T-helper 2 cell treated with Interferon-gamma antibody and Interleukin-4, amounts not matched to agents 100 ng/mL and 5 ng/mL, for 36 hours (primary cell): ENCODE results near the gene SPATA13. TPM values are rescaled to one million over a fixed set of nuclear protein-coding genes. Genes with fewer than 3 reads are reported as not detected.
"Not testable (repeated sequence)": the region's sequence is repeated elsewhere in the genome, so short reads cannot be mapped to it uniquely, and the experiment has no call there.

Experiments
- intact Hi-C: fragments of 100-400 bp; cut with micrococcal nuclease; formaldehyde crosslinking; loops from one replicate; pipeline ENCODE4 v1.15.1; 2023
- total RNA-seq: library from RNA; stranded (reverse); gene quantifications from 2 replicates; pipeline ENCODE4 v1.2.3, GENCODE V29; 2022

SPATA13 gene
- total RNA-seq, 1 donor from 2014 or later: 48.8 TPM

DNA sequence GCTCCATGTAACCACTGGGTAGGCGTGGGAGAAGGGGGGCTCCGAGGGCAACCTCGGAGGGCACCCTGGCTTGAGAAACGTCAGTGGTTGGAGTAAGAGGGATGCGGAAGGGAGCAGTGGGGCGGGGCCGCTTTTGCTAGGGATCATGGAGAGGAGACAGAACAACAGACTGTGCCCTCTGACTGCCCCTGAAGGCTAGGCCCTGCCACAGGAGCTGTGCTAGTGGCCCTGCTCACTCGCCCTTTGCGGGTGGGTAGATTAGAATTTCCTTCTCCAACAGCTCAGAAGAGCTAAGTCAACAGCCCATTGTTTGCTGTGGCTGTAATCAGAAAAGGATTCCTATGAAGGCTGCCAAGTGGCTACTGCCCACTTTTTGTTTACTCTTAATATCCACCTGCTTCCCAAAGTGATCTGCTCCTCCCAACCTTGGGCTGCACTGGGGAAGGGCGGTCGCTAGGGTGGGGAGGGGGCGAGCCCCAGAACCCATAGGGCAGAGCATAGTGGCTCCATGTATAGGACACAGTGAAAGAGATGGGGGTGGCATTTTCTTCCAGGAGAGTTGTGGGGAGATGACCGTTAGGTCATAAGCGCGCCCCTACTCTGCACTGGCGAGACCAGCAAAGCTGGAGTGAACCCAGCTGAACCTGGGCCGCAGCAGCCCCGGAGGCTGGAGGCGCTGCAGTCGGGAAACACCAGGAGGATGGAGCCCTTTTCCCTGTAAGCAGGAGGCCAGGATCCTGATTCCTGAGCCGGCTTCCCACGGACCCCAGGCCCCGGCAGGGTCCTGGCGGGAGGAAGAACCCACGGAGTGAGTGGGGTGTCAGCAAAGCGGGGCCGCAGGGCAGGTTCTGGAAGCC is 146.9 kb downstream of the SPATA13 start:
- intact Hi-C loops: no loop called here

DNA sequence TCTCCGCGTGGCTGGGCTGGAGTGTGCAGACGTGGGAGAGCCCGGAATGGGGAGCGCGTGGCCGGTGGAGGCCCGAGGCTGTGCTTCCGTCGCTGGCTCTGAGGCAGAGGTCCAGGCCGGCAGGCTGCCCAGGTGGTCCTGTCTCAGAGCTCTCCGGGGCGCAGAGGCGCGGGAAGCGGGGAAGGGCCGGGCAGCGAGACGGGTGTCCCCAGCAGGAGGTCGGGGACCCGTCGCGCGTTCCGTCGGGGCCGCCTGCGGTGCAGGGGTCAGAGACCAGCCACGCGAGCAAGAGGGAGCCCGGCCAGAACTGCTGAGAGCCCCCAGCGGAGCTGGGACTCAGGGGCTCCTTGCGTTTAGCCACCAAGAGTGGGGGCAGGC is 147.5 kb downstream of the SPATA13 start:
- intact Hi-C loops: no loop called here

DNA sequence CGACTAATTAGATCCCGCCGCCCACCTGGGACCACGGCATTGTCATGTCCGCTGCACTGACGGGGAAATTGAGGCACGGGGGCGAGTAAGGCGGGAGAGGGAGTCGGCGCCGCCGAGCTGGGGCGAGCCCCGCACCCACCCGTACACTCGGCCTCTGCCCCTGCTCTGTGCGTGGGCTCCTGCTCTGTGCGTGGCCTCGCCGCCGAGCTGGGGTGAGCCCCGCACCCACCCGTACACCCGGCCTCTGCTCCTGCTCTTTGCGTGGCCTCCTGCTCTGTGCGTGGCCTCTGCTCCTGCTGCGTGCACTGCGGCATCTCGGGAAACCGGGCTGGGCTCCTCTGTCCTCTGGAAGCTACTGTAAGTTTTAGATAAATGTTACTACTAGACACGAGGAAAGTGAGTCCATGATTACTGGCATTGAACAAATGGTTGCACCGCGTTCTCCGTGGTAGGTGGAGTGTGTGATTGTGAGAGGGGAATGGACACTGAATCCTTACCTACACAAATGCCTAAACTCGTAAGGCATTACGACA is 148.0 kb downstream of the SPATA13 start:
- intact Hi-C loops: no loop called here

DNA sequence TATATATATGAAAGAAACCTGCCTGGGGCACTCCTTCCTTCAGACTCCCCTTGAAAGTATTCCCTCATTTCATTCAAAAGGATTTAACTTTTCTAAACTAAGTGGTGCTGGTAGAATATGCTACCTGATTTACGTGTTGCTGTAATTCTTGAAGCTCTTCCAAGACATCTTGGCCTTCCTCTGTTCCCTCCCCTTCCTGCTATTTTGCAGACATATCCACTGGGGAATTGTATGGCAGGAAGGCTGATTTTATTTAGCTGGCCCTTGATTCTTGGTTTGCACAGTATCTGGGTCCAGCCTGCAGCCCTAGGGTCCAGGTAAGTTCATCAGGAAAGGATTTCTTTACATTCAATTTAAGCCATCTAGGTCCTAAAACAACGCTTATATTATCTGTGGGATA is 148.8 kb downstream of the SPATA13 start, which contains the start of gene C1QTNF9:
TSS of gene C1QTNF9 (plus strand) at position 281 of the 400 bp plus-strand sequence. CDS start 6,424 bp downstream, outside the sequence.
- intact Hi-C loops: not testable (repeated sequence)

DNA sequence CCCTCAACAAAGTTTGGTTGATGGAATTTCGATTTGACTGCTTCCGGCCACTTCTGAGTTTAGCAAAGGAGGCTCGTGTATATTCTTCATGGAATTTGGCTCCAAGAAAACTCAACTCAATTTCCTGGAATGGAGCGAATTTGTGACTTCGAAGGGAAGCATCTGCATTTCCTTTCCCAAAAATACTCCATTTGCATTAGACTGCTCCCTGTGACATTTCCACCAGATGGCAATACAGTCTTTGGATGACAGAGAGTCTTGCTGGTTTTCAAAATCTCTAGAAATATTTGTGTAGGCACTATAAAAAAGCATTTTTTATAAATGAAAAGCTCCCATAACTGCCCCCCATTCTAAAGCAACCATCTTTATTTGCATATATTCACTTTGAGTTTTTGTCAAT is 152.9 kb downstream of the SPATA13 start:
- intact Hi-C loops: no loop called here

DNA sequence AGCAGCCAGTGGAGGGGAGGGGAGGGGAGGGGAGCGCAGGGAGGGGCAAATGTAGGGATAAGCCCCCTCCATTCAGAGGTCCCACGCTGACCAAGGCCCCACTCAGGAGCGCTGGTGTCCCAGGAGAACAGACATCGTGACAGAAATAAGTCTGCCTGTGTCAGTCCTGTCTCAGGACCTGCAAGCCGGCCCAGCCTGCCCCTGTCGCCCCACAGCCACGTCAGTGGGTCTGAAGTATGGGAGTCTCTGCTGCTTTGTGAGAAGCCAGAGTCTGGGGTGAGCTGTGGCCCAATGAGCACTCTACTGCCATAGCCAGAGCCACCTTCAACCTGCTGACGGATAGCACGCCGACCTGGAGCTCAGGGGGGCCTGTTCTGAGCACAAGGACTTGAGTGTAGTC is 157.3 kb downstream of the SPATA13 start:
- intact Hi-C loops: not testable (repeated sequence)

DNA sequence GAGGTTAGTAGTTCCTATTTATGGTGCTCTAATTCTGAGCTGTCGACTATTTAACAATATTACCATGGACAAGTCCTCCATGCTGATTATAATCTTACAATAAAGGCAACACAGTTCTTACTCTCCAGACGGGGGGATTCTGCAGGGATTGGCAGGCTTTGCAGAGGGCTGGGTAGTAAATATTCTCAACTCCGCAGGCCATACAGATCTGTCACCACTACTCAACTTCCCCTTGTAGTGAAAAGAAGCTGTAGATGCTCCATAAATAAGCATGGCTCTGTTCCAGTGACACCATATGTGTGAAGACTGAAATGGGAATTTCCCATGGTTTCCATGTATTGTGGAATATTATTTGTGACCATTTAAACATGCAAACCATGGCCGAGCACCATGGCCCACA is 158.4 kb downstream of the SPATA13 start:
- intact Hi-C loops: not testable (repeated sequence)

DNA sequence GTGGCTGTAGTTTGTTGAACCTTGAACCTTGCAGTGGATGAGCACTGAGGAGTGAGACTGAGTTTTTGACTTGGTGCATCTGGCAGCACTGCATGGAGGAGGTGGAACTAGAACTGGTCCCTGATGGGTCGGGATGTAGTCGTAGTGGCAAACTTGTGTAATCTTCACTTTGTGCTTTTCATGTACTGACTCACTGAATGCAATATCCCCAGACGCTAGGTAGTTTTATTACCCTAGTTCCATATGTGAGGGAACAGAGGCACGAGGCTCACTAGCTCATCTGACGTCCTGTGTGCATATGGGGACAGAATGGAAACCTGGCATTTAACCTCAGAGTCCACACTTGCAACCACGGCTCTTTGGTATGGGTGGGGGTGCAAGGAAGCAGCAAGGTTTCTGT is 159.1 kb downstream of the SPATA13 start:
- intact Hi-C loops: not testable (repeated sequence)

DNA sequence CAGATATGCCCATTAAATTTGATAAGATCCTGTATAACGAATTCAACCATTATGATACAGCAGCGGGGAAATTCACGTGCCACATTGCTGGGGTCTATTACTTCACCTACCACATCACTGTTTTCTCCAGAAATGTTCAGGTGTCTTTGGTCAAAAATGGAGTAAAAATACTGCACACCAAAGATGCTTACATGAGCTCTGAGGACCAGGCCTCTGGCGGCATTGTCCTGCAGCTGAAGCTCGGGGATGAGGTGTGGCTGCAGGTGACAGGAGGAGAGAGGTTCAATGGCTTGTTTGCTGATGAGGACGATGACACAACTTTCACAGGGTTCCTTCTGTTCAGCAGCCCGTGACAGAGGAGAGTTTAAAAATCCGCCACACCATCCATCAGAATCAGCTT is 160.9 kb downstream of the SPATA13 start:
- intact Hi-C loops: not testable (repeated sequence)

DNA sequence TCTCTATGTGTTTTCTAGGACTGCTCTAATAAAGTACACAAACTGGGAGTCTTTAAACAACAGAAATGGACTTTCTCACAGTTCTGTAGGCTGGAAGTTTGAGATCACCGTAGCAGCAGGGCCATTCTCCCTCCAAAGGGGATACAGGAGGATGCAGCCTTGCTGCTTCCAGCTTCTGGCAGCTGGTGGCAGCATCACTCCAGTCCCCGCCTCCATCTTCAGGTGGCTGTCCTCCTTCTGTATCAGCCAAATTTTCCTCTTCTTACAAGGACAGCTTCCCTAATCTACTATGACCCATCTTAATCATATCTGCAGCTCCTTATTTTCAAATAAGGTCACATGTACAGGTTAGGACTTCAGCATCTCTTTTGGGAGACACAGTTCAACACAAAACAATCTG is 161.9 kb downstream of the SPATA13 start:
- intact Hi-C loops: not testable (repeated sequence)

DNA sequence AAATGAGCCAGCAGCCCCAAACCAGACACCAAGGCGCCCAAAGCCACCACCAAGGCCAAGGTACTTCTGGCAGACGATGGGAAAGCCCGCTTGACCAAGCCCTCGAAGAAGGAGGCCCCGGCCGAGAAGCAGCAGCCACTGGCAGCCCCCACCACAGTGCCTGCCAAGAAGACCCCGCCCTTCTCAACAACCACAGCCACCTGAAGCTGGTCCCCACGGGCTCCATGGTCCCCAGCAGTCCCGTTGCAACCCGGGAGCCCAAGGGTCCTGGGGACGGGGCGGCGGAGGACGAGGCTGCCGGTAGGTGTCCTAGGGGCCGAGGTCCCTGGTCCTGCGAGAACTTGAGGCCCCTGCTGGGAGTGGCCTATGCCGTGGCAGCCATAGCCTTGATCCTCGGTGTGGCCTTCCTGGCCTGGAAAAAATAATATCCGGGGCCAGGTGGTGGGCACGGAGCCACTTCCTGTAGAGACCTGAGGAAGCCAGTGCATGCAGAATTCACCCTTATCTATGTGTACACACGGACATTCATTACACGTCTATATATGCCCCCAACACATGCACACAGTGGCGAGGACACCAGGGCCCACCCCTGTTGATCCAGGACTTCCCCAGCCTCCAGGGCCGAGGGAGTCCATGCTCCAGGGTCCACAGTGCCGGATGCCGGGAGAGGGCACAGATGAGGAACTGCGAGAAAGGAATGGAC is 162.7 kb downstream of the SPATA13 start:
- intact Hi-C loops: no loop called here

DNA sequence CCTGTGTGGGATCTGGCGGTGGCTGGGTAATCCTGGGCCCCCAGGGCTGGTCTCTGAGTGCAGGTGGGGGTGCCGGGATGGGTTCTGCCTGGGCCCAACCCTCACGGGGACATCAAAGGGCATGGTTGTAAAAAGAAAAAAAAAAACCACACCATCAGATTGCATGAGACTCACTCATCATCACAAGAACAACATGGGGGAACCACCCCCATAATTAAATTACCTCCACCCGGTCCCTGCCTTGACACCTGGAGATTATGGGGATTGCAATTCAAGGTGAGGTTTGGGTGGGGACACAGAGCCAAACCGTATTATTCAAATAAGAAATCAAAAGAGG is 163.2 kb downstream of the SPATA13 start:
- intact Hi-C loops: no loop called here

DNA sequence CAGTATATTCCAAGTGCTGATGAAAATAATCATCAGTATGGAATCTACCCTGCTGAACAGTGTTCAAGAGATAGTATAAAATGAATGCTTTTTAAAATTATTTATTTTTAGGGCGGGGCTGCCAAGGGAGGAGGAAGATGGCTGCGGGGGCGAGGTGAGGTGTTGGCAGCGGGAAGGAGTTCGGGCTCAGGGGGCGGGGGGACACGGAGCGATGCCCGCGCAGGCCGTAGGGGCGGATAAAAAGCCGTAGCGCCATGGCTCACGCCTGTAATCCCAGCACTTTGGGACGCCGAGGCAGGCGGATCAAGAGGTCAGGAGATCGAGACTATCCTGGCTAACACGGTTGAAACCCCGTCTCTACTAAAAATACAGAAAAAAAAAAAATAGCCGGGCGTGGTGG is 167.1 kb downstream of the SPATA13 start:
- intact Hi-C loops: not testable (repeated sequence)

DNA sequence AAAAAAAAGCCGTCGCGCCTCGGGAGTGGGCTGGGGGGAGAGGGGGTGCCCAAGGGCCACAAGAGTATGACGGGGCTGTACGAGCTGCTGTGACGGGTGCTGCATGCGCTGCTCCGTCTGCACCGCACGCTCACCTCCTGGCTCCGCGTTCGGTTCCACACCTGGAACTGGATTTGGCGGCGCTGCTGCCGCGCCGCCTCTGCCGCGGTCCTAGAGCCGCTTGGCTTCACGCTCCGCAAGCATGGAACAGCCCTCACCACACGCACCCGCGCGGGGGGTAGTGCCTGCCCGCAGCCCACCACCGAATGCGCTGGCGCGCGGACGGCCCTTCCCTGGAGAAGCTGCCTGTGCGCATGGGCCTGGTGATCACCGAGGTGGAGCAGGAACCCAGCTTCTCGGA is 167.6 kb downstream of the SPATA13 start:
- intact Hi-C loops: no loop called here

DNA sequence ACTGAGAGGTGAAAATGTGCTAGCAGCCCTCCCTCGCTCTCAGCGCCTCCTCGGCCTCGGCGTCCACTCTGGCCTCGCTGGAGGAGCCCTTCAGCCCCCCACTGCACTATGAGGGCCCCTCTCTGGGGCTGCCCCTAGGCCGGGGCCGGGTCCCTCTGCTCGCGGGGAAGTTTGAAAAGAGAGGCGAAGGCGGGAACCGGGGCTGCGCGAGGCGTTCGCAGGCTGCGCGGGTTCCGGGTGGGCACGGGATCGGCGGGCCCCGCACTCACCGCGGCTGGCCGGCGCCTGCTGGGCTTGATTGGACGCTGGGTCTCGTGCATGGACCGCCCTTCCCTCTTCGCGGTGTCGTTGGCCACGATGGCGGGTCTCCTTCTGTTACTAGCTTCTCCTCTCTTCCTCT is 178.2 kb downstream of the SPATA13 start:
- intact Hi-C loops: no loop called here

DNA sequence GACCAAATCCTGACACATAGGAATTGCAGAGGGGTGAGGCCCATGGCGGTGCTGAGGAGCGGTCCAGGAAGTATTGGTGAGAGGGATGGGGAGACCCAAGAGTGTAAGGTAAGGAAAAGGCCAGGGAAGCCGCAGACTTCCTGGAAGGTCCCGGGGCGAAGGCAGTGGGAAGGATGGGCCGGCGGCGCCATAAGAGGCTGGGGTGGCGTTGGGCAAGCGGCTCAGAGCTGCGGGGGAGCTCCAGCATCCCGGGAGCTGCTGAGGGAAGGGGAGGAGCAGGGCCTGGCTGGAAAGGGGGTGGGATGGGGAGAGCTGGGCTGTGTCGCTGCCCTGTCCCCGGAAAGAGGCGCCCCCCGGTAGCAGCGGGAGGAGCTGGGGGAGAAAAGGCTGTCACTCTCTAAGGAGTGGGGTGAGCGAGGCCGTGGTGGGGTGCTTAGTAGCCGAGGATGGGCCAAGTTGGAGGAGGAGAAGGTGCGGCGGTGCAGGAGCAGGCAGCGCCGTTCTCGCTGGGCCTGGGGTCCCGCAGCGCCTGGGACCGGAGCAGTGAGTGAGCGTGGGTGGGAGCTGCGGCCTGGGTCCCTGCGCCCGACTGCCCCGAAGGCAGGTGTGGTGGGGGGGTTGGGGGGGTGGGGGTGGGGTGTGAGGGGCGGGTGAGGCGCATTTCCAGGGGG is 179.6 kb downstream of the SPATA13 start:
- intact Hi-C loops: no loop called here

DNA sequence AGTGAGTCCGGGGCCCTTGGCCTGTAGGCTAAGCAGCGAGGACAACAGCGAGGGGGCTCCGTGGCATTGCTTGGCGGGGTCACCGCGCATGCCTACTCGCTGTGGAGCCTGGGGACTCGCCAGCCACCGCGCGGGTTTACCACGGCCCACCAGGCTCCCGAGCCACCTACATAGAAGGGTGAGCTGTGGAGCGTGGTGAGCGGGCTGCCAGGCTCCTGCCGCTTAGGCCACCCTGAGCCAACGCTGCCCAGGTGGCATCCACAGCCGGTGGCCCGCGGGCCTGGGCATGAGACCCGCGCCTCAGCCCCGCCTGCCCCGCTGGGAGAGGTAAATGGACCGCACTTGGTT is 180.1 kb downstream of the SPATA13 start:
- intact Hi-C loops: no loop called here

DNA sequence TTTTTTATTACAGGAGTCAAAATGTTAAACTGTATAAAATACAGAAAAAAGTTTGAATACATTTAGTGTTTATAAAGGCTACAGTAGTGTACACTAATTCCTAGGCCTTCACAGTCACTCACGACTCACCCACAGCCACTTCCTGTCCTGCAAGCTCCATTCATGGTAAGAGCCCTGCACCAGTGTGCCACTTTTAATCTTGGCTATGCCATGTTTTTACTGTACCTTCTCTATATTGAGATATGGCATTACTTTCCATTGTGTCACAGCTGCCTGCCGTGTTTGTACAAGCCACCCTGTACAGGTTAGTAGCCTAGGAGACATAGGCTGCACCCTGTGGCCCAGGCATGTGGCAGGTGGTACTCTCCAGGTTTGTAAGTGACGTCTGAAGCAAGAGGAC is 180.9 kb downstream of the SPATA13 start:
- intact Hi-C loops: no loop called here

DNA sequence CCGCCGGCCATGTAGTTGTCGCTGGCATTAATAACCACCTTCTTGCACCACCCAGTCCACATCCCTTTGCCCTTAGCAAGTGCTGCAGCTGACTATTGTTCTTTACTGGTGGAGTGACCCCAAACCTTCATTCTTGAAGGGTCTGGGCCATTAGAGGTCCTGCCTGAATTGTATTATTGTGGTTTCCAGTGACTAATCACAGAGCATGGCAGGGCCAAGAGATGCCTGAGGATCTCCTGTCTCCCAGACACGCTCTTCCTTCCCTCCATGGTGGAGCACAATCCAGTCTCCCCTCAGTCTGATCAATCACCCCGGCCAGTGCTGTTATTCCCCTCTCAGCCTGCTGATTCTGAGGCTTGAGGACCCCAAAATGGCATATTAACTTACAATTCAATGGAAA is 187.9 kb downstream of the SPATA13 start:
- intact Hi-C loops: no loop called here

DNA sequence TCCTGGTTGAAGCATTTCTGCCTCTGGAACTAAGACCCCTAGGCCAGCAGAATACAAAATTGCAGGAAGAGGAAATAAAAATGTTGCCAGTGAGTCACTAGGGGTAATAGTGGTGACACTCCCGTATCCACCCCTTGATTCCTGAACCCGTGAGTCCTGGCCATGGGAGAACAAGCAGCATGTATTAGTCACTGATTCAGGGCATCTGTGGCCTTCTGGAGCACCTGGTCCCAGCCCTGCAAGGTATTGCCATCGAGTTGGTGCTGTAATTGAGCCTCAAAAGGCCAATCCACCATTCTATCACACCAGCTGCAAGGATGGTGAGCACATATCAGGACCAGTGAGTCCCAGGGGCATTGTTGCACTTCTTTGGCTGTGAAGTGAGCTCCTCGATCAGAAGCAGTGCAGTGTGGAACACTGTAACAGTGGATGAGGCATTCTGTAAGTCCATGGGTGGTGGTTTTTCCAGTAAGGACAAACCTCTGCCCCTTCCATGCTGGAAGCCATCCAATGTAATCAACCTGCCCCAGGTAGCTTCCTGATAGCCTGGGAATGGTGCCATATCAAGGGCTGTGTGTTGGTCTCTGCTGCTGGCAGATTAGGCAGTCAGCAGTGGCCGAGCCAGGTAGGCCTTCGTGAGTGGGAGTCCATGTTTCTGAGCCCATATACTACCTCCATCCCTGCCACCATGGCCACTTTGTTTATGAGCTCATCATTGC is 188.4 kb downstream of the SPATA13 start:
- intact Hi-C loops: no loop called here
